ENCODE results near the gene CFAP77. TPM values are rescaled to one million over a fixed set of nuclear protein-coding genes. Genes with fewer than 3 reads are reported as not detected.

The CFAP77 gene
- total RNA-seq, 1 donor from 2014 or later: not detected

DNA sequence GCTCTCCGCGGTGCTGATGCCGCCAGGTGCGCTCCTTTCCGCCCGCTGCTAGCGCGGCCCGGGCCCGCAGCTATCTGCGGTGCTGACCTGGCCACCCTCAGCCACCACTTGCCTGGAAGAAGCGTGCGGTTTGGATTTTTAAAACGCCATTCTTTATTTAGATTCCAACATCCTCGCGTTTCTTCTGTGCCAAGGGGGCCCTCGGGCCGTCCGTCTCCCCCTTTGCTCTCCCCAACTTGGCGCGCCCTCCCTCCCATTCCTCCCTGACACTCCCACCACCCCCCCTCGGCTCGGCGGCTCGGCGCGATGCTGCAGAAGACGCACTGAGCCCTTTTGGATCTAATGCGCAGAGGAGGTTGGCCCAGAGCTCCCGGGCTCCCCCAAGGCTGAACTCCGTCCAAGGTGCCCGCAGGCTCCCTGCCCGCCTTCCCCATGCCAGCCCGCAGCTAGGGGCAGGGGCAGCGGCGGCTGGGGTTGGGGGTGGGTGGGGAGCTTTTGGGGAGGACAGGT lies 172.3 kb downstream of the CFAP77 start, which contains the start of gene BARHL1:
Gene BARHL1, plus strand, starts transcription at position 331 of the 510 bp plus-strand sequence. CDS start 192 bp downstream, outside the sequence.
- no peak for DNase-seq (ENCODE audit: low spot score)

DNA sequence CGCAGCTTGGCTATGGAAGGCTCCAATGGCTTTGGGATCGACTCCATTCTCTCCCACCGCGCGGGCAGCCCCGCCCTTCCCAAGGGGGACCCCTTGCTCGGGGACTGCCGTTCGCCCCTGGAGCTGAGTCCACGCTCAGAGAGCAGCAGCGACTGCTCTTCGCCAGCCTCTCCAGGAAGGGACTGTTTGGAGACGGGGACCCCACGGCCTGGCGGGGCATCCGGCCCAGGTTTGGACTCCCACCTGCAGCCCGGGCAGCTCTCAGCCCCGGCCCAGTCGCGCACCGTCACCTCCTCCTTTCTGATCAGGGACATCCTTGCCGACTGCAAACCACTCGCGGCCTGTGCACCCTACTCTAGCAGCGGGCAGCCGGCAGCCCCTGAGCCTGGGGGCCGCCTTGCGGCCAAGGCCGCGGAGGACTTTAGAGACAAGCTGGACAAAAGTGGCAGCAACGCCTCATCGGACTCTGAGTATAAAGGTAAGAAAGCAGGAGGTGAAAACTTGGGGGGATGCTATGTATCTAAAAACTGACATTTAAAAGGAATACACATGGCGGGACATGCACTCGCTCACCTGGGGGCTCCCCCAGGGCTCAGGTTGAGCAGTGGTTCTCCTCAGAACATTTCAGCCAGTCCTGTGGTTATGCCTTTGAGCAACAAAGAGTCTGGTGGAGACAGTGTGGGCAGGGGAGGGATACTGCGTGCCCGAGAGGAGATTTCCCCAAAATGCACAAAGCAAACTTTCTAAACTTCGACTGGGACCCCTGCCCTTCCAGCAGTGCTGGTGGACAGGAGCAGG lies 173.0 kb downstream of the CFAP77 start:
- no peak for DNase-seq (ENCODE audit: low spot score)

DNA sequence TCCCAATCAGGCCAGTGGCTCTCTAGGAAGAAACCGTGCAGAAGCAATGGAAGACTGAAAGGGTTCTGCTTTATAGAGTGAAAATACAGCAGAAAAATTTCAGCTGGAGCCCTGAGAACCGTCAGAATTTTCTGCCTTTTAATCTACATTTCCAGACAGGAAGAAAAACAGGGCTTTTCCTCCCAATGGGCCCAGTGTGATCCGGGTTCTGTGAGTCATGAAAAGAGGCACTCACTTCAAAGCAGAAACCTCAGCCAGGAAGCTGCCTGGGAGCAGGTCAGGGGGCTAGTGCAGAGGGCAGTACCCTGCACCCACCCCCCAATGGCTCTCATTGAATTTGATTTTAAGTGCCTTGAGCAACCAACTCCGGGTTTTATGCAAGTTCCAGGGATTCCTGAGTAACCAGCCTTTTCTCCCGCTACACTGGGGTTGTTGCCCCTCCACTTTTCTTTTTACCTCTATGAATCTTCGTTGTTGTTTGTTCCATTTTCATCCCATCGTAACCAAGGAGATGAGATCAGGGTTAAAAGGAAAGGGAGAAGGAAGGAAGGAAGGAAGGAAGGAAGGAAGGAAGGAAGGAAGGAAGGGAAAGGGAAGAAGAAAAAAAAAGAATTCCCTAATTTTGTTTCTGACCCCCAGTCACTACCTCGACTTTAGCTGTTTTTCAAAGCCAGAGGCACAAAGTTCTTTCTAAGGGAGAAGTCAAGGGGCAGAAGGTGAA lies 173.7 kb downstream of the CFAP77 start:
- no peak for DNase-seq (ENCODE audit: low spot score)

DNA sequence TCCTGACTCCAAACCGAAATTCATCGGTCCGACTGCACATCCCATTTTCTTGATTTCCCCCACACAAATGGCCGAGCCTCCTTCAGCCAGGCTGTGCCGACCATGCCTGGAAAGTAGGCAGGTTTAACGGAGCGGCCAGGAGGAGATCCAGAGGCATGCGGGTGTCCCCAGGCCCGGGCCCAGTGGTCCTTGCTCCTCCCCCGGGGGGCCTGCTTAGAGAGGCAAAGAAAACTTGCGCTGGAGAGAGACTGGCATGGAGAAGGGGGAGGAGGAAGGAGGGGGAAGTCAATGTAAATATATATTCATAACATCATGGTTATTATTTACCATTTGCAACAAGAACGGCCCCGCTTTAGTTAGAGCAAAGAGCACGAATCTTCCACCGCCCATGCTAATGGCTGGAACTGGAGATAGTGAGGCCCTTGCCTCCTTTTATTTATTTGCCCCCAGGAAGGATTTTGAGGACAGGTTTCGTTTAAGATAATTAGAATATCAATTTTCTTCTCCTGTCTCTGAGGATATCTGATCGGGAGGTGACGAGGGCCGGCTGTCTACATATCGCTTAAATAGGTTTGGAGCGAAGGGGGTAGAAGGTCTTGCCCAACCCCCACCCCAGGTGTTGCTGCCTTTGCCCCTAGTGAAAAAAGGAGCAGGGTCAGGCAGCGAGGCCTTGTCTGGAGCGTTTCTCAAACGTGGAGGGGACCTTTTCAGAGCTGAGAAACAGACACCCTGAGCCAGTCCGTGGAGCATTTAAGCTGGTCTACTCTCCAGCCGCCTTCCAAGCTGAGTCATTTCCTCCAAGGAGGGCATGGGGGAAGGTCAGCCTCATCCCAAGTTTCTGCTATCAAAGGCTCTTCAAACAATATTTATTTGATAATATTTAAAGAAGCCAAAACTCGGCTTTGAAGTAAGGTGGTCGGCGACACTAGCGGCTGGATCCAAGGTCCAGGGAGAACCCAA lies 174.9 kb downstream of the CFAP77 start:
- no peak for DNase-seq (ENCODE audit: low spot score)

DNA sequence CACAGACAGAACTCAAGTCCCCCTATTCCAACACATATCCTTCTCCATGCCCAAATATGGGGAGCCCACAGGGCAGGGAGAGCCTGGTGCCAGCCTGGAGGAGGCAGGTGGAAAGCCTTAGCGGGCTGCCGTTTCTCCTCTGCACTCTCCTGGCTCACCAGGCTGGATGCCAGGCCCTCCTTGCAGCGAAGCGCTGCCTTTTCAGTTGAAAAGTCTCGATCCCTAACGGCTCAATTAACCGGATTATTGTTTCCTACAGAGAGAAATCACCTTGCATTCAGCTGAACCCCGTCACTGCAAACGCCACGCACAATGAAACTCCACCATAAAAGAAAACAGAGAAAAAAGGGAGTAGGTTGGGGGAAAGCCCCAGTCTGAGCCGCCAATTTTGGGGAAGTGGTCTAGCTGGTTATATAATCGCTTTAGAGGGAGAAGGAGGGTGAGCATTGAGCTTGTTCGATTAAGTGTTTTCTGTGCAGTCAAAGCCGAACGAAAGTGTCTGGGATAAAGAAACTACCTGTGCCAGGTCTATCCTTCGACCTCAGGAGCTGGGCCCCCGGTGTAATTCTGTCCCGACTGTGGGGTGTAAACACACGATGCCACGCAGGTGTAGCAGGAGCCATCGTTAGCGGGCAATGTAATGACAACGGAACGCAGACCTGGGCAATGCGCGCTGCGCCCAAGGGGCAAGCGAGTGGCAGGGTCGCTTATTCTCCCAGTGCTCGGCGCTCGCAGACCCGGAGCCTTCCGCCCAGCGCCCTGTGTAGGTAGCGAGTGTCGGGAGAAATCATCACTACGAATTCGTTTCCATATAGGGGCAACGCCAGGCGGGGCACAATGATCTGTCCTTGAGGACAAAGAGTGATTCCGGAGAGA lies 176.2 kb downstream of the CFAP77 start:
- no peak for DNase-seq (ENCODE audit: low spot score)

DNA sequence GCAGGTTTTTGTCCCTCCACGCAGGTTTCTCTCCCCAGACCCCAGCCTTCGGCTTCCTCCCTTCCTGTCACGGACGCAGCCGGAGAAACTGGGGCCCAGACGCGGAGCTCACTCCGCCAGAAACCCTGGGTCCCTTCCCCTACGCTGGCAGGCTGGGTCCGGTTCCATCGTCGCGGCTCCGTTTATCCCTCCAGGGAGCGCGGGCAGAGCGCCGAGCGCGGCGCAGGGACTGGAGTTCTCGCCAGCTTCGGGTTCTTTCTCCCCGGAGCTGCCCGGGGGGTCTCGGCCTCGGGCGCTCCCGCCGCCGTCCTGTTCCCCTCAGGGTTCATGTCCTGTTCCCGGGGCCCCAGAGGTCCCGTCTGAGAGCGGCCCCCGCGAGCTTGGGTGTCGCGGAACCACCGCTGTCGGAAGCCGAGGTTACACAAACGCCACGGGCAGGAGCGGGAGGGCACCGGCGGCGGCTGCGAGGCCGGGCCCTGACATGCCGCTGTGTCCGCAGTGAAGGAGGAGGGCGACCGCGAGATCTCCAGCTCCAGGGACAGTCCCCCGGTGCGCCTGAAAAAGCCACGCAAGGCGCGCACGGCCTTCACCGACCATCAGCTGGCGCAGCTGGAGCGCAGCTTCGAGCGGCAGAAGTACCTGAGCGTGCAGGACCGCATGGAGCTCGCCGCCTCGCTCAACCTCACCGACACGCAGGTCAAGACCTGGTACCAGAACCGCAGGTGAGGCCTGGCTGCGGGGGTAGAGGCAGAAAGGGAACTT lies 177.0 kb downstream of the CFAP77 start:
- DNase-seq (ENCODE audit: low spot score): no peak

DNA sequence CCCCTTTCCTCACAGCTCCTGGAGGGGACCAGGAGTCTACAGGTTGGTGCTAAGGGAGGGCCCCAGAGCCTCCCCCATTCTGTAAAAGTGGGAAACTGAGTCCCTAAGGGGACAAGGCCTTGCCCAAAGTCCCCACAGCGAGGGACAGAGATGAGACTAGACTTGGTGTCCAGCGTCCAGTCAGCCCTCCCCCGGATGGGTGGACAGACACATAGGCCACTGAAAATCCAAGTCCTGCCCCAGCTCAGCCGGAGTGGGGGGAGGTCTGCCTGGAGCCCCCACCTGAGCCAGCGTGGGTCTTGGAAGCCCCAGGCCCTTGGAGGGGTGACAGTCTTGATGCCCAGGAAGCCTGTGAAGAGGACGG lies 177.6 kb downstream of the CFAP77 start:
- DNase-seq (ENCODE audit: low spot score): no peak

DNA sequence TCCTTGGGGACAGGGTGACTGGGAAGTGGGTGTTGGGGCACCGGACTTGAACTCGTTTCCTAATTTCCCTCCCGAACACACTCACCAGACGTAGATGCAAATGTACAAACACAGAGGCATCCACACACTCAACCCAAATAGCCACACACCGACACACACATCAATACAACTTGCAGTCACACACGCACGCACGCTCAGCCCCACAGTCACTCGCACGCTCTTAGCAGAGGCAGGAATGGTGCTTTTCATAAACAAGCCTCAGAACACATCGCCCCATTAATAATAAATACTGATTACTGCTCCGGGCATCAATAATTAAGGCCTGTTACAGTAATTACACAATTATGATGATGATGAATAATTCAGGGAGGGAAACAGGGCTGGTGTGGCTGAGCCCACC lies 178.1 kb downstream of the CFAP77 start:
- no peak for DNase-seq (ENCODE audit: low spot score)

DNA sequence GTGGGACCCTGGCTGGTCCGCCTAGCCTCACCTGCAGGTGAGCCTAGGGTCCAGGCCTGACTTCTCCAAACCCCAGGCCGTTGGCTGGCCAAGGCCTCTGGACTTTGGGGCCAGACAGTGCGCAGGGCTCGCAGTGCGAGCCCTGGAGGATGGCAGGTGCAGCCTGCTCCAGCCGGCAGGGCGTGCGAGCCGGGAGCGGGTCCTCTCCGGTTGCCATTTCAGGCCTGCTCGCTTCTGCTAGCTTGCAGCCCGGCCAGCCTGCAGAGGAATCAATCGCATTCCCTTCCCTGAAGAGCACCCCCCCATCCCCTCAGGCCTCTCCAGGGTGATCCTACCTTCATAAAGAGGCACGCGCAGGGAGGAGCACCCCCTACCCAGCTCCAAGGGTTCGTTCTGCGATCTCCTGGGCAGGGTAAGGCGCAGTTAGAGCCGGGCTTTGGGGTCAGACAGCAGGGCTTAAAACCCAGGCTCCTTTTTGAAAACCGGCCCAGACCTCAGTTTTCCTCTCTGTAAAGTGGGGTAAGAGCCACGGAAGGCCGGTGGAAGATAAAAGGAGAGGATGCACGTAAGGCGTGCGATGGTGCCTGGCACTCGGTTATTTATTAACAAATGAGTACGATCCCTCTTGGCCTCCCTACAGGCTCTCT lies 178.6 kb downstream of the CFAP77 start:
- no peak for DNase-seq (ENCODE audit: low spot score)

DNA sequence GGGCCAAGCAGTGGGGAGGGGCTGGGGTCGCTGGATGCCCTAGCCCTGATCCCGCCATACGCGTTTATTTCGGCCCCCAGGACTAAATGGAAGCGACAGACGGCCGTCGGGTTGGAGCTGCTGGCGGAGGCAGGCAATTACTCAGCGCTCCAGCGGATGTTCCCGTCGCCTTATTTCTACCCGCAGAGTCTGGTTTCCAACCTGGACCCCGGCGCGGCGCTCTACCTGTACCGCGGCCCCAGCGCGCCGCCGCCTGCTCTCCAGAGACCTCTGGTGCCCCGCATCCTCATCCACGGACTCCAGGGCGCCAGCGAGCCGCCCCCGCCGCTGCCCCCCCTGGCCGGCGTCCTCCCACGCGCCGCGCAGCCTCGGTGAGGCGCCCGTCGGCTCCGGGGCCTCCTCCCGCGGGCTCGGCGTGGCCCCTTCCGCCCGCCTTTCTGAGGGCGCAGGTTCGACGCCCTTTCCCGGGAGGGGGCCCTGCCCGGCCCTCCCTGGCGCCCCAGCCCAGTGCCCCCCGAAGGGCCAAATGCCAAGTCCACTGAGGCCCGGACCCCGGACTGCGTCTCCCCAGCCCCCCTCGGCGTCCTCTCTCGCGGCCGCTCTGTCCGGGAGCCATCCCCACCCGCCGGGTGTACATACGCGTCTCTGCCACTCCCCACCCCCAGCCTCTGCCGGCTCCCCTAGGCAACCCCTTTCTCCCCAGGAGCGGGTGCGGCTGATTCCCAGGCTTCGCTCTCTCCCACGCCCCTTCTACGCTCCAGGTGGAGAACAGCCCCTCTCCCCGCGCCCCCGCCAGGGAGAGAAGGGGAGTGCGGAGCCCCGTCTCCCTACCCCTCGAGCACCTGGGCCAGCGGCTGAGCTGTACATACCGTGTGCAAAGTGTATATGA lies 179.4 kb downstream of the CFAP77 start:
- no peak for DNase-seq (ENCODE audit: low spot score)

DNA sequence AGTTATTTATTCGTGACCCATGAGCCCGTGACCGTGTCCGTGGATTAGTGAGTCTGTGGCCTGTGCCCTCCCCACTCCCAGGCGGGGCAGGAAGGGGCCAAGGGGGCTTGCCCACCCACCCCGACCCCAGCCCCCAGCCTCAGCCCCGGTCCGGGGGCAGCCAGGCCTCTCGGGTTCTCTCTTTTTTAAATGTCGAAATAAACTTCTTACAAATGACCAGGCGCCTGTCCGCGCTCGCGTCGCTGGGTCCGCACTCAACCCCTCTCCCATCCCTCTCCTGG lies 180.0 kb downstream of the CFAP77 start:
- no peak for DNase-seq (ENCODE audit: low spot score)

DNA sequence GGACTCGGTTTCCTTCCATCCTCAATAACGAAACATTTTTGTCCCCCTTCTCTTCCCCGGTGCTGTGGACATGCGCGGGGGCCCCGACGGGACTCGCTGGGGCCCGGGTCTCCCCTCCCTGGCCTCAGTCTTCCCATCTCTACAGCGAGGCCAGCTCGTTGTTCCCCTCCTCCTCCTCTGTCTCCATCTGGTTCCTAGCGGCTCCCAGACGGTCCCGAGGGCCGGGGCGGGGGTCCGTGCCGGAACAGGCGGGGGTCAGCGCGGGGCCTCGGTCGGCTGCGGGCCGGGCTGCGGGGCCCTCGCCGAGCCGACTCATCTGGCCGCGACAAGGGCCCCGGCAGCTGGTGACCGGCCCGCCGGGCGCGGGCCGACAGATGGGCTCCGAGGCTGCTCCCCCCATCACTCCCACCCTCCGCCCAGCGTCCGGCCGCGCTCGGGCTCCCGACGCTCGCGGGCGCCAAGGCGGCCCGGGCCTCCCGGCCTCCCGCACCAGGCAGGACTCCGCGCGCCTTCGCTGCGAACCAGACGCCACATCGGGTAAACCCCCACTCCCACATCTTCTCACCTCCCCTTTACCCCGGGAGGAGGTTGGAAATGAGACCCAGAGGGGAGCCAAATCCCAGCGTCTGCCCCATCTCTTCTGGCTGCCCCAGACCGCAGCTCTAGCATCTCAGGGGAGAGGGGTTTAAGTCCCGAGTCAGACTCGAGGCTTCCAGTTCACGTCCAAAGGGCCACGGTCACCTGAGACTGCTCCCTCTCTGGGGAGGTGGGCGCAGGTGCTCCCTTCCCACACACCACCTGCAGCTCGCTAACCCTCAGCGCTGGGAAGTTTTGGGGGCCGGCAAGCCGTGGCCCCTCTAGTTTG lies 180.5 kb downstream of the CFAP77 start:
- DNase-seq (ENCODE audit: low spot score): no peak

DNA sequence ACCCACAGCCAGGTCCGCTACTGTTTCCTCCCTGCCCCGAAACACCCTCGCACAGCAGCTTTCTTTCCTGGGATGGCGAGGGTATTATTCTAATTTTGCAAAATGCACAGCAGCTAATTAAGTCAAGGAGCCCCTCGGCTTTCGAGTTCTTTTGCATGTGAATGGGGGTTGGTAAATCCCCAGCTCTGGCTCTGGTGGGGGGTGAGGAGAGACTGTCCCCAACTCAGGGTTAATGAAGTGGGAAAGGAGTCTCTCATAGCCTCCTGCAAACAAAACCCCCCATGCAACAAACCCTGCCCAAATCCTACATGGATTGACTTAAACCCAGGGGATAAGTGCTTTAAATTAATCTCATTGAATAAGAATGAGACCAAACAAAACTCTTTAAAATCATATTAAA lies 181.2 kb downstream of the CFAP77 start:
- DNase-seq (ENCODE audit: low spot score): no peak

DNA sequence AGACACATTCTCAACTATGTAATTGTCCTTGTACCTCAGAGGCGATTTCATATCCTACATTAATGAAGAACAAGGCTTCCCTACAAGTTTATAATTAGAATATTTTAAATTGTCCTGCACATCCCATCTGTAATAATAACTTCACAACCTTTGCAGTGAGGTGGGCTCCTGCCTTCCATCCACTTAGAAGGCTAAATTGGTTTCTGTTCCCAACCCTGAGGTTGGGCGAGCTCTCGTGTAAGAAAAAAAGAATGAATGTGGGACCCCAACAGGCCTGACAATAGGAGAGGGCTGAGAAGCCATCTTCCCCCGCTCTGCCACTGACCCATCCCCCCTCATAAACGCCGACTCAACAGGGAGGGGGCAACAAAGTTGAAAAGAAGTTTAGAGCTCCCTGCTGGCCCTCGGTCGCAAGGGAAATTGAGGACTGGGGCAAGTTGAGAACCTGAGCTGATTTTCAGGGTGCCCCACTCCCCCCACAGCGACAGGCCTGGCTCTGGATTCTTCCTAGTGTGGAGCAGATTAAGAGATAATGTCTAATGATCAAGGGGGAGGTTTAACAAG lies 181.8 kb downstream of the CFAP77 start:
- no peak for DNase-seq (ENCODE audit: low spot score)

DNA sequence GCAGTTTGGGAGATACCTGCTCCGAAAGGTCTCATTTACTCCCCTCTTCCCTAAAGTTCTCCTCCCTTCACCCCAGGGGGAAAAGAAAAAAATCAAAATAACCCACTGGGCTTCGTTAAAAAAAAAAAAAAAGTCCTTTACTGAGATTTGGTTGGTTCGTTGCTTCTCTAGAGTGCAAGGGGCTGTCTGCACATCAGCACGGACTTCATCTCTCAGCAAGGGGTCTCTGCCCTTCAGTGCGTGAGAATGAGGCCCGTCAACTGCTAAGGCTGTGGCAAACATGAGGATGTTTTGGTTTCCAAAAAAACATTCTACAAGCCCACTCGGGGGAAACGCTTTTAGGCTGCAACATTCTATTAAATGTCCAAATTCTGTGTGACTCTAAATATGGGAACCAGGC lies 182.4 kb downstream of the CFAP77 start:
- DNase-seq (ENCODE audit: low spot score): no peak

DNA sequence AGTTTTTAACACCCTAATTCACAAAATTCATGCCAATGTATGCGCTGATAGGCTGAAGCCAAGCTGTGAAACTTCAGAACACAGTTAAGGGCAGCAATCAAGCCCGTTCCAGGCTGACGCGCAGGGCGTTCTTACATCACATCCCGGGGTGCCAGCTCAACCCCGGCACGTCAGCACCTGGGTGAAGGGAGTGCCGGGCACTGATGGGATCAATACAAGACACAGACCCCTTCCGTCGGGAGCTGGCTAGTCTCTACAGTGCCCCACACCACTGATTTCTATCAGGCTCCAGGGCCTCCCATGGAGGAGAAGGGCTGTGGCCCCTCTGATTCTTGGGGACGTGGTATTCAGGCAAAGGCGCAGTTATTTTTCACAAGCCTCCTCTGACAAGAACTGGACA lies 184.4 kb downstream of the CFAP77 start:
- no peak for DNase-seq (ENCODE audit: low spot score)

DNA sequence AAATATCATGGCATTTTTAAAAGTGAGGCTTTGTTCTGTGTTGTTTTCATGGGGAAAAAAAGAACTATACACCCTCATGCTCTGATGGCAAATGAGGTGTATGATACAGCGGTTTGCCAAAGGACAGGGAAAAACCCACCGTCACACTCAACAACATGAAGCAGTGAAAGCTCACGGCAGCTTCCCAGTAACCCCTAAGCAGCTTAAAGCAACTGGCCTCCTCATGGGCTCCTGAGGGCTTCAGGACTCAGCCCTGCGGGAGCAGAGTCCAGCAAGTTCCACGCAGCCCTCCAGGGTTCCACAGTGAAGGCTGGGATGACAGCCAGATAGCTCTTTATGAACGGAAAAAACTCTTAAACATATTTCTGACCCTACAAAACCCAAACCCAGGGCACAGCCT lies 185.3 kb downstream of the CFAP77 start:
- no peak for DNase-seq (ENCODE audit: low spot score)

DNA sequence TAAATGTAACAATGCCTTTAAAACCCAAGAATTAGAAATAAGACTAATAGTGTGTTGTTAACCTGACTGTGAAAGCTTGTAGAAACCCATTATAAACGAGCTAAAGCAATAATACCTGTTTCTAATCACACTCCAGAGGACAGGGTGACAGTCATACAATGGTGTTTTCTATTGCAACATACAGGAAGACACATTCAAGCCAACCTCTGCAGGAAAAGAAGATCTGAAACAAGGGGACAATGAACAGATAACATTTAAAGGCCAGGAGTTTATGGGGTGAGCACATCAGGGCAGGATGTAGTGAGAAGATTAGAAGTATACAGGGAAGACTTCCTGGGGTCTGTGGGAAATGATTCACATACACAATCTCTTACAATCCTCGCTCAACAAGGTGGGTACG lies 186.2 kb downstream of the CFAP77 start:
- DNase-seq (ENCODE audit: low spot score): no peak

Data from ureter (tissue), 1 donor.